IMR-90 (cell line): Measurements from ENCODE around the gene UBAP2L. TPM values are rescaled to one million over a fixed set of nuclear protein-coding genes. Genes with fewer than 3 reads are reported as not detected.

ENCODE experiments used
- ATAC-seq: fragments of 200-7000 bp; cut with Tn5 transposase; 2 replicates; pipeline ENCODE4 v1.9.1; 2020; ENCODE audit warnings: low read depth, mild to moderate bottlenecking, moderate library complexity
- BruUV-seq: library from RNA; stranded (reverse); fragments of 400-500 nt; replicated peaks from 2 replicates; lab custom pipeline; 2021; lab: Mats Ljungman, UMichigan
- CTCF ChIA-PET: fragments of 300-600 bp; formaldehyde crosslinking; extraction: SDS; loops from one replicate; lab custom pipeline; 2021; ENCODE audit warnings: antibody characterized with exemption; lab: Yijun Ruan, JAX
- POLR2A ChIA-PET: fragments of 300-600 bp; sonication (Branson Sonifier 250); formaldehyde crosslinking; loops from one replicate; lab custom pipeline; 2022; ENCODE audit warnings: antibody characterized with exemption; ENCODE audit not compliant: unreplicated experiment; lab: Charles Lee
- DNase-seq: peaks from one replicate; pipeline ENCODE4 v3.0.0; 2013
- H2AFZ ChIP-seq: replicated peaks from 2 replicates; pipeline ENCODE3; 2013; ENCODE audit warnings: low read length, mild to moderate bottlenecking; ENCODE audit not compliant: poor library complexity
- H2AK5ac ChIP-seq: 2 replicates; pipeline ENCODE4 v1.6.1; 2013; ENCODE audit warnings: low read depth, low read length, inconsistent platforms
- H2AK9ac ChIP-seq: replicated peaks from 2 replicates; pipeline ENCODE3; 2013; ENCODE audit warnings: mild to moderate bottlenecking, low read depth, low read length, moderate library complexity; ENCODE audit not compliant: poor library complexity
- H2BK120ac ChIP-seq: 2 replicates; pipeline ENCODE4 v1.6.1; 2013; ENCODE audit warnings: low read depth, low read length, inconsistent platforms
- H2BK15ac ChIP-seq: 3 replicates; pipeline ENCODE4 v1.6.1; 2013; ENCODE audit warnings: low read depth, low read length, inconsistent platforms
- H2BK20ac ChIP-seq: 2 replicates; pipeline ENCODE4 v1.6.1; 2013; ENCODE audit warnings: low read depth, mild to moderate bottlenecking, inconsistent platforms, low read length, moderate library complexity
- H2BK5ac ChIP-seq: 2 replicates; pipeline ENCODE4 v1.6.1; 2013; ENCODE audit warnings: mild to moderate bottlenecking, low read depth, low read length, inconsistent platforms; ENCODE audit not compliant: poor library complexity, severe bottlenecking
- H3K14ac ChIP-seq: replicated peaks from 2 replicates; pipeline ENCODE4 v1.6.1; 2013; ENCODE audit warnings: low read depth, low read length, inconsistent platforms
- H3K18ac ChIP-seq: 2 replicates; pipeline ENCODE4 v1.6.1; 2013; ENCODE audit warnings: low read depth, low read length, control low read depth
- H3K23ac ChIP-seq: 2 replicates; pipeline ENCODE4 v1.6.1; 2013; ENCODE audit warnings: low read depth, low read length, inconsistent platforms
- H3K27ac ChIP-seq: 2 replicates; pipeline ENCODE4 v1.5.1; 2013; ENCODE audit warnings: mild to moderate bottlenecking, control low read depth, low read length; ENCODE audit not compliant: insufficient read depth
- H3K27me3 ChIP-seq: 2 replicates; pipeline ENCODE4 v1.6.1; 2013; ENCODE audit warnings: low read length; ENCODE audit not compliant: control insufficient read depth, insufficient read depth
- H3K36me3 ChIP-seq: 2 replicates; pipeline ENCODE4 v1.6.1; 2013; ENCODE audit warnings: low read length, mixed read lengths; ENCODE audit not compliant: control insufficient read depth, insufficient read depth
- H3K4ac ChIP-seq: 2 replicates; pipeline ENCODE4 v1.6.1; 2013; ENCODE audit warnings: low read depth, low read length, inconsistent platforms
- H3K4me1 ChIP-seq: 2 replicates; pipeline ENCODE4 v1.6.1; 2013; ENCODE audit warnings: low read length, mixed read lengths; ENCODE audit not compliant: control insufficient read depth, insufficient read depth
- H3K4me2 ChIP-seq: 2 replicates; pipeline ENCODE4 v1.6.1; 2013; ENCODE audit warnings: low read depth, mild to moderate bottlenecking, control low read depth, low read length, moderate library complexity
- H3K4me3 ChIP-seq: 2 replicates; pipeline ENCODE4 v1.5.1; 2013; ENCODE audit warnings: low read depth, mild to moderate bottlenecking, control low read depth, low read length, moderate library complexity; ENCODE audit not compliant: insufficient read depth
- H3K56ac ChIP-seq: 2 replicates; pipeline ENCODE4 v1.6.1; 2013; ENCODE audit warnings: low read length, inconsistent platforms; ENCODE audit not compliant: insufficient read depth; ENCODE audit errors: extremely low read depth
- H3K79me1 ChIP-seq, 2 experiments: 2 replicates each; pipeline ENCODE4 v1.6.1; 2013; ENCODE audit warnings: low read length in 2 of 2, inconsistent platforms in 1 of 2, low read depth in 1 of 2
- H3K9ac ChIP-seq: 2 replicates; pipeline ENCODE4 v1.6.1; 2013; ENCODE audit warnings: low read depth, low read length, control low read depth
- H3K9me1 ChIP-seq: 2 replicates; pipeline ENCODE4 v1.6.1; 2013; ENCODE audit warnings: low read length, inconsistent platforms; ENCODE audit not compliant: insufficient read depth
- H3K9me3 ChIP-seq: 2 replicates; pipeline ENCODE4 v1.6.1; 2013; ENCODE audit warnings: low read length; ENCODE audit not compliant: control insufficient read depth, insufficient read depth
- H4K20me1 ChIP-seq: 2 replicates; pipeline ENCODE4 v1.6.1; 2013; ENCODE audit warnings: low read length, inconsistent platforms; ENCODE audit not compliant: insufficient read depth
- H4K5ac ChIP-seq: 2 replicates; pipeline ENCODE4 v1.6.1; 2013; ENCODE audit warnings: mild to moderate bottlenecking, low read depth, low read length, control low read depth
- H4K8ac ChIP-seq, 2 experiments: 2 replicates each; pipeline ENCODE4 v1.6.1; 2013; ENCODE audit warnings: low read depth in 2 of 2, low read length in 2 of 2, control low read depth in 1 of 2, inconsistent platforms in 1 of 2
- H4K91ac ChIP-seq: 2 replicates; pipeline ENCODE4 v1.6.1; 2013; ENCODE audit warnings: low read depth, low read length, inconsistent platforms; ENCODE audit not compliant: insufficient read depth
- BHLHE40 ChIP-seq: fragments of 150-350 bp; IDR thresholded peaks from 2 replicates; pipeline ENCODE4 v1.6.1; 2016; ENCODE audit warnings: mild to moderate bottlenecking, low read depth, low read length
- CEBPB ChIP-seq: IDR thresholded peaks from 2 replicates; pipeline ENCODE4 v1.6.1; 2012; ENCODE audit warnings: low read depth, low read length, improper control_type of control experiment
- CHD1 ChIP-seq: IDR thresholded peaks from 2 replicates; pipeline ENCODE4 v1.6.1; 2012; ENCODE audit warnings: low read depth, low read length, improper control_type of control experiment
- CTCF ChIP-seq: conservative IDR thresholded peaks from 2 replicates; pipeline ENCODE4 v1.5.1; 2012; ENCODE audit warnings: mild to moderate bottlenecking, low read depth, low read length, improper control_type of control experiment
- ELK1 ChIP-seq: fragments of 150-350 bp; IDR thresholded peaks from 2 replicates; pipeline ENCODE4 v1.6.1; 2016; ENCODE audit warnings: low read depth, mild to moderate bottlenecking, low read length, moderate library complexity, borderline replicate concordance
- FOS ChIP-seq: fragments of 150-350 bp; IDR thresholded peaks from 2 replicates; pipeline ENCODE4 v1.6.1; 2016; ENCODE audit warnings: low read depth, low read length
- MAFK ChIP-seq: IDR thresholded peaks from 2 replicates; pipeline ENCODE4 v1.6.1; 2012; ENCODE audit warnings: low read depth, low read length, improper control_type of control experiment
- MAZ ChIP-seq: IDR thresholded peaks from 2 replicates; pipeline ENCODE4 v1.6.1; 2012; ENCODE audit warnings: low read depth, mild to moderate bottlenecking, low read length, improper control_type of control experiment, moderate library complexity, borderline replicate concordance
- MXI1 ChIP-seq: IDR thresholded peaks from 2 replicates; pipeline ENCODE4 v1.6.1; 2012; ENCODE audit warnings: low read depth, mild to moderate bottlenecking, low read length, moderate library complexity, borderline replicate concordance
- NFE2L2 ChIP-seq: fragments of 150-350 bp; IDR thresholded peaks from 2 replicates; pipeline ENCODE4 v1.6.1; 2016; ENCODE audit warnings: low read depth, mild to moderate bottlenecking, low read length
- POLR2A ChIP-seq: IDR thresholded peaks from 2 replicates; pipeline ENCODE4 v1.6.1; 2012; ENCODE audit warnings: mild to moderate bottlenecking, low read depth, low read length
- RAD21 ChIP-seq: IDR thresholded peaks from 2 replicates; pipeline ENCODE4 v1.6.1; 2012; ENCODE audit warnings: low read length, improper control_type of control experiment
- RCOR1 ChIP-seq: IDR thresholded peaks from 2 replicates; pipeline ENCODE4 v1.6.1; 2012; ENCODE audit warnings: mild to moderate bottlenecking, low read length, improper control_type of control experiment; ENCODE audit not compliant: insufficient replicate concordance
- RFX5 ChIP-seq: IDR thresholded peaks from 2 replicates; pipeline ENCODE4 v1.8.0; 2012; ENCODE audit warnings: low read depth, mild to moderate bottlenecking, low read length, moderate library complexity
- SMC3 ChIP-seq: fragments of 150-350 bp; IDR thresholded peaks from 2 replicates; pipeline ENCODE4 v1.6.1; 2016; ENCODE audit warnings: low read depth, mild to moderate bottlenecking, antibody characterized with exemption, low read length, moderate library complexity
- USF2 ChIP-seq: fragments of 150-350 bp; IDR thresholded peaks from 2 replicates; pipeline ENCODE4 v1.6.1; 2017; ENCODE audit warnings: mild to moderate bottlenecking, antibody characterized with exemption, low read length, low read depth
- WGBS, 2 experiments: methylation state at CpG; one replicate each; pipeline versions ENCODE4 v1.1.5 to v1.1.7; 2013; ENCODE audit warnings: missing lambda C conversion rate in 2 of 2; ENCODE audit not compliant: insufficient read length in 1 of 2; ENCODE audit errors: extremely low coverage in 2 of 2; 5-methylcytosine and 5-hydroxymethylcytosine counted together
- dilution Hi-C: fragments of 300-500 bp; cut with HindIII; formaldehyde crosslinking; loops from one replicate; pipeline ENCODE4 v1.14.3; 2018; ENCODE audit warnings: low sequenced_read_pairs; ENCODE audit not compliant: unreplicated experiment
- in situ Hi-C: fragments of 300-500 bp; cut with MboI; formaldehyde crosslinking; loops from 3 replicates; pipeline ENCODE4 v1.14.3; 2019; ENCODE audit warnings: low sequenced_read_pairs, inconsistent platforms, mixed read lengths
- intact Hi-C: fragments of 100-400 bp; cut with micrococcal nuclease; formaldehyde crosslinking; loops from 2 replicates; pipeline ENCODE4 v1.10.0; 2022
- polyA plus RNA-seq, 3 experiments: library from polyadenylated mRNA; depleted of rRNA; stranded (reverse); fragments of >200 nt; gene quantifications; 2 replicates each; pipeline ENCODE4 v1.2.3, GENCODE V29; 2012; ENCODE audit warnings: low replicate concordance in 1 of 3
- total RNA-seq: library from RNA; depleted of rRNA; stranded (reverse); fragments of >200 nt; gene quantifications from 2 replicates; pipeline ENCODE4 v1.2.3, GENCODE V29; 2012

The UBAP2L gene
- total and polyA plus RNA-seq, 2 of the 4 experiments (the other 2 are of a cell fraction), result 57.5 to 149 TPM

- no peak overlapping the region for H3K23ac ChIP-seq
- H3K36me3 ChIP-seq, result peaks cover 58% of the 10 kb centered on the region
- H2BK20ac ChIP-seq, result no peak overlapping the region
- H4K5ac ChIP-seq, result no peak overlapping the region
- POLR2A ChIA-PET, result no interaction called here
- no peak overlapping the region for H4K91ac ChIP-seq
- H2BK15ac ChIP-seq, result no peak overlapping the region
- H2BK5ac ChIP-seq, result no peak overlapping the region
- H2AK9ac ChIP-seq, result no peak overlapping the region
- H3K27me3 ChIP-seq, result no peaks in the 10 kb centered on the region
- dilution Hi-C loops, result no loop called here
- peaks cover 26% of the 10 kb centered on the region; the same call in 1 of the 2 replicates for H4K20me1 ChIP-seq
- ATAC-seq, result no peak
- H3K4me1 ChIP-seq, result no peaks in the 10 kb centered on the region
- no peak for TF ChIP-seq MAFK
- no peak for TF ChIP-seq RFX5
- no peak for TF ChIP-seq NFE2L2
- TF ChIP-seq MAZ, result no peak
- TF ChIP-seq USF2, result no peak
- no peak for TF ChIP-seq CHD1
- no peak for TF ChIP-seq POLR2A
- TF ChIP-seq SMC3, result no peak
- no peak for TF ChIP-seq CEBPB
- no peak for TF ChIP-seq RCOR1
- no peak for TF ChIP-seq FOS
- TF ChIP-seq CTCF, result no peak
- TF ChIP-seq RAD21, result no peak
- TF ChIP-seq MXI1, result no peak
- TF ChIP-seq ELK1, result no peak
- TF ChIP-seq BHLHE40, result no peak
- CTCF ChIA-PET, result interaction anchor here (0.7 kb wide), 1 partner anchor 24 kb away, joined by 7 read pairs; no protein-coding TSS in a partner anchor
- H3K9ac ChIP-seq, result no peak overlapping the region
- H3K9me3 ChIP-seq, result no peaks in the 10 kb centered on the region
- no peak overlapping the region for H3K4ac ChIP-seq
- H3K14ac ChIP-seq, result no peak overlapping the region
- peaks cover 19 to 48% of the 10 kb centered on the region in 2 experiments; a peak in 3 of 4 replicates for H3K79me1 ChIP-seq
- H4K8ac ChIP-seq, result no peak overlapping the region
- no peak overlapping the region for H3K18ac ChIP-seq
- WGBS, 2 experiments, result 100% methylated on average over 1 of the region's 3 CpGs; no CpG with 5 or more reads in 1 of the 2 experiments
- intact Hi-C loops, result no loop called here
- no peak overlapping the region for H3K27ac ChIP-seq
- no TSS peak for BruUV-seq
- DNase-seq, result no peak
- no peak overlapping the region for H3K4me3 ChIP-seq
- no peak overlapping the region for H2BK120ac ChIP-seq
- H3K4me2 ChIP-seq, result no peak overlapping the region
- no peaks in the 10 kb centered on the region; the same call in 1 of the 2 replicates for H3K9me1 ChIP-seq
- in situ Hi-C loops, result no loop called here
- H3K56ac ChIP-seq, result no peak overlapping the region
- no peak overlapping the region for H2AFZ ChIP-seq
- H2AK5ac ChIP-seq, result no peak overlapping the region
Measured at GRCh38 chr1:154239491-154239890, 18.7 kb downstream of the UBAP2L start.
